Breast epithelium (tissue), 3 donors: ENCODE data around the gene CNTN1.

ENCODE experiments used
- CTCF ChIP-seq, 3 donors: fragments of 450-650 bp; IDR thresholded peaks; one replicate each; pipeline ENCODE4 v1.5.1; 2016 to 2017; ENCODE audit warnings: antibody characterized with exemption in 3 of 3, mild to moderate bottlenecking in 3 of 3, moderate library complexity in 3 of 3
- POLR2AphosphoS5 ChIP-seq, 3 donors: sonication (generic); formaldehyde crosslinking; IDR thresholded peaks; one replicate each; pipeline ENCODE4 v1.6.1; 2017; ENCODE audit warnings: antibody characterized with exemption in 3 of 3

DNA sequence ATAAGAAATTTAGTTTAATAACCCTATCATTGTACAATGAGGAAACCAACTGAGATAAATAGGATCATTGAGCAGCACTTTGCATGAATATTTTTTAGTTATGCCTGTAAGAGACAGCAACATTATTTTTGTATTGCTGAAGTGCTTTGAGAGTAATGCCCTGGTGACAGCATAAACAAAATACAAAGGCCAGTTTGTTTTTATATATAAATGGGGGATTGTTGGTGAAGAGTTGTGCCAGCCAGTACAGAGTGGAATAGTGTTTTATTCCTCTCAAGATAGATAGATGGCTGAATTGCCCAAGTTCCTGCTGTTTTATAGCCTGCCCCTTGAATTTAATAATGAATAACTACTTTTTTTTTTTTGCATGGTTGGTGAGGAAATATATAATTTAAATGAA, 101.8 kb downstream of the CNTN1 start:
- TF ChIP-seq CTCF (IDR thresholded peaks at IDR 0.05) (no peak), POLR2AphosphoS5 (IDR thresholded peaks at IDR 0.05) (no peak)
